Measurements from ENCODE around the gene SIGLEC7.
"Not testable (repeated sequence)": the region's sequence is repeated elsewhere in the genome, so short reads cannot be mapped to it uniquely, and the experiment has no call there.

SIGLEC7 gene

GRCh38 chr19:51168564-51169282 lies 26.6 kb downstream of the SIGLEC7 start:
- Histone ChIP-seq H3K27me3 (no peaks in the 10 kb centered on the region), H3K4me1 (peaks cover 27 to 55% (median 32%) of the 10 kb centered on the region in 10 experiments), H3K27ac (peak overlapping the region in 6 of 11 experiments; percentile 10 to 53 (median 40); a peak in 7 of 22 replicates), H3K9ac (peak overlapping the region in 5 of 11 experiments; percentile 11 to 53 (median 39); a peak in 5 of 22 replicates), H3K9me3 (replicated peaks in 1 of 11) (no peaks in the 10 kb centered on the region), H4K20me1 (no peaks in the 10 kb centered on the region), H3K36me3 (no peaks in the 10 kb centered on the region), H3K4me3 (peak overlapping the region in 2 of 10 experiments; percentile 51 to 62; a peak in 2 of 20 replicates), H3K4me2 (peak overlapping the region; percentile 75 to 92 (median 81))
- TF ChIP-seq Cebpa-rat (IDR thresholded peaks at IDR 0.05): no peak

GRCh38 chr19:51169283-51169918 lies 27.3 kb downstream of the SIGLEC7 start:
- H3K27me3 ChIP-seq: not testable (repeated sequence)
- peak overlapping the region in 10 of 11 experiments; percentile 22 to 92 (median 82); a peak in 18 of 22 replicates for H3K4me2 ChIP-seq

GRCh38 chr19:51172223-51172622 lies 30.1 kb downstream of the SIGLEC7 start:
- Histone ChIP-seq H3K36me3 (no peaks in the 10 kb centered on the region), H3K4me1 (peaks cover 20 to 51% (median 25%) of the 10 kb centered on the region in 10 experiments), H4K20me1 (no peaks in the 10 kb centered on the region), H3K27me3 (no peaks in the 10 kb centered on the region), H3K4me3 (no peak overlapping the region), H3K9me3 (replicated peaks in 1 of 11) (no peaks in the 10 kb centered on the region), H3K9ac (no peak overlapping the region), H3K4me2 (peak overlapping the region in 5 of 11 experiments; percentile 32 to 54 (median 40); a peak in 8 of 22 replicates), H3K27ac (no peak overlapping the region)
- TF ChIP-seq Cebpa-rat (IDR thresholded peaks at IDR 0.05): no peak

More at GRCh38 chr19:51169283-51169918, 27.3 kb downstream of the SIGLEC7 start:
- not testable (repeated sequence) for H3K9me3 ChIP-seq (replicated peaks in 1 of 11); H3K4me3 ChIP-seq; H3K36me3 ChIP-seq; H4K20me1 ChIP-seq
- Histone ChIP-seq H3K27ac (peak overlapping the region in 1 of 11 experiments; percentile 37; a peak in 1 of 22 replicates), H3K9ac (peak overlapping the region in 1 of 11 experiments; percentile 36; a peak in 1 of 22 replicates), H3K4me1 (peaks cover 27 to 60% (median 32%) of the 10 kb centered on the region in 10 experiments)

- TF ChIP-seq Cebpa-rat (IDR thresholded peaks at IDR 0.05): no peak
- no peak overlapping the region for H3K9ac ChIP-seq
- H3K4me2 ChIP-seq: peak overlapping the region in 4 of 11 experiments; percentile 4 to 44 (median 31); a peak in 6 of 22 replicates
- H3K9me3 ChIP-seq (replicated peaks in 1 of 11): no peaks in the 10 kb centered on the region
- H3K4me3 ChIP-seq: no peak overlapping the region
- H4K20me1 ChIP-seq: no peaks in the 10 kb centered on the region
- H3K4me1 ChIP-seq: peaks cover 6 to 36% (median 11%) of the 10 kb centered on the region in 10 experiments; a peak in 18 of 20 replicates
- no peaks in the 10 kb centered on the region for H3K36me3 ChIP-seq
- H3K27me3 ChIP-seq: no peaks in the 10 kb centered on the region
- no peak overlapping the region for H3K27ac ChIP-seq
Observed at GRCh38 chr19:51173681-51174080, 31.6 kb downstream of the SIGLEC7 start.

- Histone ChIP-seq H3K4me1 (peaks cover 23 to 42% (median 30%) of the 10 kb centered on the region in 10 experiments), H3K4me2 (peak overlapping the region in 8 of 11 experiments; percentile 22 to 49 (median 38); a peak in 12 of 22 replicates), H3K36me3 (no peaks in the 10 kb centered on the region), H3K9me3 (replicated peaks in 1 of 11) (peaks cover 0 to 4% (median 0%) of the 10 kb centered on the region in 11 experiments; a peak in 1 of 22 replicates), H4K20me1 (no peaks in the 10 kb centered on the region), H3K4me3 (no peak overlapping the region), H3K9ac (0 out of 22 replicates have a peak overlapping the region, but pooled peaks of 1 of the 11 experiments have one; percentile 29), H3K27ac (peak overlapping the region in 1 of 11 experiments; percentile 26; a peak in 2 of 22 replicates), H3K27me3 (peaks cover 0 to 3% (median 0%) of the 10 kb centered on the region in 11 experiments; a peak in 1 of 22 replicates)
- TF ChIP-seq Cebpa-rat (IDR thresholded peaks at IDR 0.05): no peak
Observed at GRCh38 chr19:51179256-51179655, 37.2 kb downstream of the SIGLEC7 start.

GRCh38 chr19:51181377-51181912 lies 39.3 kb downstream of the SIGLEC7 start:
- H4K20me1 ChIP-seq: no peaks in the 10 kb centered on the region
- peak overlapping the region in 6 of 11 experiments; percentile 7 to 68 (median 56); a peak in 10 of 22 replicates for H3K27ac ChIP-seq
- peak overlapping the region in 2 of 10 experiments; percentile 14 to 21; a peak in 1 of 20 replicates for H3K4me3 ChIP-seq
- peak overlapping the region; percentile 33 to 76 (median 60); a peak in 19 of 22 replicates for H3K4me2 ChIP-seq
- peaks cover 0 to 4% (median 0%) of the 10 kb centered on the region in 11 experiments; a peak in 1 of 22 replicates for H3K9me3 ChIP-seq (replicated peaks in 1 of 11)
- H3K9ac ChIP-seq: peak overlapping the region in 2 of 11 experiments; percentile 42 to 55; a peak in 2 of 22 replicates
- peaks cover 0 to 4% (median 0%) of the 10 kb centered on the region in 11 experiments; a peak in 1 of 22 replicates for H3K27me3 ChIP-seq
- peaks cover 26 to 58% (median 37%) of the 10 kb centered on the region in 10 experiments for H3K4me1 ChIP-seq
- TF ChIP-seq Cebpa-rat (IDR thresholded peaks at IDR 0.05): no peak
- H3K36me3 ChIP-seq: no peaks in the 10 kb centered on the region

GRCh38 chr19:51181913-51182419 lies 39.9 kb downstream of the SIGLEC7 start:
- Histone ChIP-seq H4K20me1 (no peaks in the 10 kb centered on the region), H3K27ac (peak overlapping the region in 6 of 11 experiments; percentile 43 to 68 (median 60); a peak in 12 of 22 replicates), H3K9ac (peak overlapping the region in 7 of 11 experiments; percentile 42 to 63 (median 55); a peak in 11 of 22 replicates), H3K36me3 (no peaks in the 10 kb centered on the region), H3K9me3 (replicated peaks in 1 of 11) (peaks cover 0 to 4% (median 0%) of the 10 kb centered on the region in 11 experiments; a peak in 1 of 22 replicates), H3K4me3 (peak overlapping the region in 4 of 10 experiments; percentile 4 to 37 (median 18); a peak in 3 of 20 replicates), H3K4me2 (peak overlapping the region; percentile 33 to 76 (median 60); a peak in 21 of 22 replicates), H3K27me3 (peaks cover 0 to 4% (median 0%) of the 10 kb centered on the region in 11 experiments; a peak in 1 of 22 replicates), H3K4me1 (peaks cover 26 to 58% (median 38%) of the 10 kb centered on the region in 10 experiments)
- no peak for TF ChIP-seq Cebpa-rat (IDR thresholded peaks at IDR 0.05)

- H3K9me3 ChIP-seq (replicated peaks in 1 of 11): peaks cover 0 to 4% (median 0%) of the 10 kb centered on the region in 11 experiments; a peak in 1 of 22 replicates
- H3K36me3 ChIP-seq: no peaks in the 10 kb centered on the region
- no peak overlapping the region for H3K4me3 ChIP-seq
- TF ChIP-seq Cebpa-rat (IDR thresholded peaks at IDR 0.05): no peak
- no peaks in the 10 kb centered on the region for H4K20me1 ChIP-seq
- H3K27ac ChIP-seq: peak overlapping the region in 1 of 11 experiments; percentile 36; a peak in 1 of 22 replicates
- H3K9ac ChIP-seq: peak overlapping the region in 1 of 11 experiments; percentile 48; a peak in 1 of 22 replicates
- peaks cover 0 to 4% (median 0%) of the 10 kb centered on the region in 11 experiments; a peak in 1 of 22 replicates for H3K27me3 ChIP-seq
- H3K4me2 ChIP-seq: peak overlapping the region; percentile 46 to 73 (median 65)
- peaks cover 26 to 58% (median 38%) of the 10 kb centered on the region in 10 experiments for H3K4me1 ChIP-seq
Observed at GRCh38 chr19:51183629-51184028, 41.5 kb downstream of the SIGLEC7 start.
